Body of pancreas (tissue), 4 donors: ENCODE results near the gene SLBP.

Experiments used
- CTCF ChIP-seq, 7 experiments: fragments of 450-650 bp in 4 of 7; fragments of 200-600 bp in 3 of 7; sonication (generic) in 3 of 7; IDR thresholded peaks; one replicate each; pipeline ENCODE4 v1.5.1; 2016 to 2019; ENCODE audit warnings: antibody characterized with exemption in 7 of 7
- POLR2A ChIP-seq, 3 donors: fragments of 450-650 bp; IDR thresholded peaks; one replicate each; pipeline ENCODE4 v1.6.1; 2016; ENCODE audit warnings: antibody characterized with exemption in 3 of 3, mild to moderate bottlenecking in 2 of 3

- no peak for TF ChIP-seq CTCF (IDR thresholded peaks at IDR 0.05)
- no peak for TF ChIP-seq POLR2A (IDR thresholded peaks at IDR 0.05)
Measured at GRCh38 chr4:1646690-1647089, 65.4 kb downstream of the SLBP start.
